SK-N-DZ (cell line): ENCODE results near the gene FEM1B.

ENCODE experiments used
- DNase-seq: peaks from one replicate; pipeline ENCODE4 v3.0.0-alpha.2; 2015; ENCODE audit warnings: low spot score

The FEM1B gene

DNA sequence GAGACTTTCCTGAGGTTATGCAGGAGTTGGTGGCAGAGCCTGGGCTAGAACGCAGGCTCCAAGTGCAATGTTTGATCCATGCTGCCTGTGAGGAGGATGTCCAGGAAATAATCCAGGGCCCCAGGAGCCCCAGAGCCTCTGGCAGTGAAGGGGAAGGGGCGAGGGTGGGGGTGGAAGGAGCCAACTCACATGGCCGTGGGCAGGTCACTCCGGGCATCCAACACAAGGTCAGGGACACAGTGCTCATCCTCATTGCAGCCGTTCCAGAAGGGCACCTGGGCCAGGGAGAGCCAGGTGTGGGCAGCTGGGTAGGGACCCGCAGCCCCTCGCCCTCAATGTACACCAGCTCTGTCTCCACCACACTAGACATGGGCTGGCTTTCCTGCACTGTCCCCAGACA, 43.7 kb downstream of the FEM1B start:
- no peak for DNase-seq

DNA sequence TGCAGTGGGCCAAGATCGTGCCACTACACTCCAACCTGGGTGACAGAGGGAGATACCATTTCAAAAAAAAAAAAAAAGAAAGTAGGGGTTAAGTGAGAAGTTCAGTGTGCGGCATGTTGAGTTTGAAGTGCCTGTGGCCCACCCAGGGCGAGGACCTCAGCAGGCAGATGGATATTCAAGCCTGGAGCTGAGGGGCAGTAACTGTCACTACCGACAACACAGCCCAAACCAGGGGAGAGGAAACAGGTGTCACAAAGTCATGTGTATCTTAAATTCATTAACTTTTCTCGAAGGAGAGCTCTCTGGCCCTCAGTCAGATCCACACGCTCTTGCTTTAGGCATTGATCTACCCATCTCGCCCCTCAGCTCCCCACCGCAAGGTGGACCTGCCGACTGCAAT, 45.3 kb downstream of the FEM1B start:
- DNase-seq, result no peak

GRCh38 chr15:68325726-68326125, 48.2 kb downstream of the FEM1B start:
- no peak for DNase-seq

GRCh38 chr15:68326711-68327354, 49.3 kb downstream of the FEM1B start:
- DNase-seq, result no peak

DNA sequence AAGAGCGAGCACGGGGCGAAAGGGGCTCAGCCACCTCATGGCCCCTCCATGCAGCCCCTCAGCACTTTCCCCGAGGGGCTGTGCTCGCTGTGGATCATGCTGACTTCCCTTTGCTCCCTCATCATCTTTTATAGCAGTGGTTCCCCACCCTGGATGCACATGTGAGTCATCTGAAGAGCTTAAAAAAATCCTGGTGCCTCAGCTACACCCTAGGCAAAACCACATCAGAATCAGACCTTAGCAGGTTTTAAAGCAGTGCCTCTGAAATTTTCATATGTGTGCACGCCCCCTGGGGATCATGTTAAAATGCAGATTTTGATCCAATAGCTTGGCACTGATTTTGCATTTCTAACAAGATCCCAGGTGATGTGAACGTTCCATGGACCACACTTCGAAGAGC, 50.9 kb downstream of the FEM1B start:
- no peak for DNase-seq

GRCh38 chr15:68328964-68329363, 51.4 kb downstream of the FEM1B start:
- DNase-seq, result no peak

DNA sequence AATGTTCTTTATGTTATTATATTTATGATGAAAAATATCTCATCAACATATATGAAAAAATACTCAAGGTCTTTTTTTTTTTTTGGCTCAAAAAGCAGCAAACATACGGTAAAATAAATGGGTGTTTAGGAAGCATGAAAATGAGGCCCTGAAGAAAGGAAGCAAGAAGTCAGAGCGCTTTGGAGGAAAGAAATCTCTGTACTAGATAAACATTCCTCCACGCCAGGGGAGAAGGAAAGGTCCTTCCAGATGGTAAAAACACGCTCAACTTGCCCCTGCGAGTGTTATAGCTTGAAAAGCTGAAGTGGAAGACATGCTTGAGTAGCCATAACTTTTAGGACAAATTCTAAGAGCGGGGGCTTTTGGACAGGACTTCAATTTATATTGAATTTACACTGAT, 52.9 kb downstream of the FEM1B start:
- no peak for DNase-seq

- DNase-seq, result no peak
Observed at GRCh38 chr15:68330901-68331300, 53.4 kb downstream of the FEM1B start.

DNA sequence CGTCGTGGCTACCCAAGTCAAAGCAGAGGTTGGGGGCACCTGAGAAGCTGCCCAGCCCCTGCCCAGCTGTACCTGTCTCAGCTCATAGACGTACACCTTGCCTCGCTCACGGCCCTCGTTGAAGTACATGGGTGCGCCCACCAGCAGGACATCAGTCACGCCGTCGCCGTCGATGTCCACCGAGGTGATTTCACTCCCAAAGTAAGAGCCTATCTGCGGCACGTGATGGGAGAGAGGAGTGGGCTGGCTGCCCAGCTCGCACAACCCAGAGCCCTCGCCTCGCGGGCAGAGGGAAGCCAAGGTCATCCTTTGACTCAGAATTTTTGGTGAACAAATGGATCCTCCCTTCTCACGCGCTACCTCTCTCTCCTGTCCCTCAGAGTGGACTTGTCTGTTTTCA, 54.7 kb downstream of the FEM1B start:
- no peak for DNase-seq

DNA sequence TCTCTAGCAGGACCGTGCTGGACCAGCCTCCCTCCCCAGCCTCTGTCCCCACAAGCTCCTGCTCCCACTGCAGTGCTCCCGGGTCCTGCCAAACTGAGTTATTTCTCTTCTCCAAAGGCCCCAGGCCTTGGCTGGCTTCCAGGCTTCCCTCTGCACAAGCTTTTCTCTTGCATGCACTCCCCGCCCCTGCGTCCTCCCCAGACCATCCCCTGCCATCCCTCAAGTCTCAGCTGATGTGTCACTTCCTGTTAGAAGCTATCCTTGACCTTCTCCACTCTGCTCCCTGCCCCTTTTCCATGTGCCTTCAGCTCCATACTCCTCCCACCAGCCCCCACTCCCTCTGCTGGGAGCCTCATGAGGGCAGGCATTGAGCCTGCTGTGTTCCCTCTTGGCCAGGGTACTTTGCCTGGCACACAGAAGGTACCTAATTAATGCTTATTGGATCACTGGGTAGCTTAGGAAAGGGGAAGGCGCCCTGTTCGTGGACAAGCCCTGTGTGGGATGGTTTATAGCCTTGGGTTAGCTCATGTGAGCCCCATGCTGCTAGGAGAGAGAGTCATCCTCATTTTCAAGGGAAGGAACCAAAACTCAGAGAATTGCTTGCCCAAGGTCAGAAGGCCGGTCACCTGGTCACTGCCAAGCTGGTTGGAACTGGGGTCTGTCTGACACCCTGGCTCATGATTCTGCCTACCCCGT, 56.4 kb downstream of the FEM1B start:
- no peak for DNase-seq

- DNase-seq, result no peak
Observed at GRCh38 chr15:68334661-68335124, 57.1 kb downstream of the FEM1B start.

DNA sequence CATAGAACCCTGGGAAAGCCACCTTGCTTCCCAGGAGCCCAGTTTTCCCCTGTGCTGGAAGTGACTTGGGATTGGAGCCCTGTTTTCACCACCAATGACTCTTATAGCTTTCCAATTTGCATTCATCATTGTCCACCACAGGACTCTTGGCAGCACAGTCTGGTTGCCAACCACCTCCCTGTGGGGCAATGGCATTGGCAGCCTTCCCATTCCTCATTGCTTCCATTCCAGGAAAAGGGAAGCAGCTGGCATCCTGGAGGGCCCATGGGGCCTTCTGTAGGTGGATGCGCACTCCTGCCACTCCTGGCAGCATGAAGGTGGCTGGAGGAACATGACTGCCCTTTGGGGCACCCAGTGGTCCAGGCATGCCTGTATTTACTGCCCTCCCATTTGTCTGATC, 57.7 kb downstream of the FEM1B start:
- no peak for DNase-seq

DNA sequence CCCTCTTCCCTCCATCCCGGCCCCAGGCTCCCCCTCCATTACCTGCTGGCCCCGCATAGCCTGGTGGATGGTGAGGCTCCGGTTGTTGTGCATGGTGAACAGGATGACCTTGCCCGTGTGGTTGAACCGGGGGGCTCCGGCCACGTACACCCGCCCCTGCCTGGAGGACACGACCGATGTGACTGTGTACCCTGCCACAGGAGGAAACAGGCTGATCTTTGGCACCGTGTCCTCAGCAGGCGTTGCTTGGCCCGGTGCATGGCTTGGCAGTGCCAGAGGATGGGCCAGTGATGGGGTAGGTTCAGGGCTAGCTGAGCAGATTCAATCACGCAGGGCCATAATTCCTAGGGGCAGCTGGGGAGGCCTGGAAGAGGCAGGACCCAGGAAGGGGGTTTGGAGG, 58.1 kb downstream of the FEM1B start:
- DNase-seq, result no peak

DNA sequence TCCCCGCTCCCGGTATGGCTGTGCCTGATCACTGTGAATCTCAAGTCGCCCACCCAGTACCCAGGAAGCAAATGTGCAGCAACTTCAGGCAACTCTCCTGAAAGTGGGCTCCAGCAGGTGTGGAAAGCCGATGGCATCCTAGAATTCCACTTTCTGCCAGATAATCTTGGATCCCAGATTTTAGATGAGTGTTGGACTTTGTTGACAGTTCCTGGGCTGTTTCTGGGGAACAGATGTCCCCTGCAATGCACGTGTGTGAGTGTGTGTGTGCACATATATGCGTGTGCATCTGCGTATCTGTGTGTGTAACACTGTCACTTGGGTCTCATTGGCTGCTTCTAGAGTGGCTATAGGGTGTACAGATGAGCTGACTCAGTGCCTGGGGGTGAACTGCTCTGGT, 59.0 kb downstream of the FEM1B start:
- no peak for DNase-seq

DNA sequence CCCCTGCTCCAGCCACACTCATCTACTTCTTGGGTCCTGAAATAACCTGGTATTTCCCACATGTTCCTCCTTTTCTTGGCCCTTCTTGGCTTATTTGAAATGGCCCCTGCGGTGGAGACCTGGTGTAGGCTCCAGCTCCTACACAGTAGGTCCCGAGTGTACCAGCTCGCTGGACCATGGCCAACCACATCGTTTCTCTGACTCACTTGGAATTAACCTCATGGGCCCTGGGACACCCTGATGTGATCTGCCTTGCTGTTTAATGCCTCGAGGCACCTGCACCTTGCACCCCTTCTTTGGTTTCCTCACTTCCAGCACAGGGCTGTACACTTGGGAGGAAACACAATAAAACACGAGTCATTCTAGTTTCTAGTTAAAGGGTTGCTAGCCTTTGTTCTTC, 60.3 kb downstream of the FEM1B start:
- no peak for DNase-seq

DNA sequence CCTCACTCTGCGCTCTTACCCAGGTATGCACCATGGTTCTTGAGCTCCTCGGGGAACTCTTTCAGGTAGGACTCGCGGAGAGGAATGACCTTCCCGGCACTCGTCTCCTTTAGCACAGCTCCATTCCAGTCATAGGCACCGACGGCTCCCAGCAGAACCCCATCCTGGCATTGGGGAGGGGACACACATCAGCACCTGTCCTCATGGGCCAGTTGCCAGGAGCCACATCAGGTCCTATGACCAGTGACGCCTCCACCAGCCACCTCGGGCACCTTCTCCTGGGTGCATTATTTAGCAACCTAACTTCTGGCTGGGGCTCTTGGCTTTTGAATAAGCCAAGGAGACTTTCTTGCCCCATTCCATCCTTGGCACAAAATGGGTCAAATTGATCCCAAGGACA, 61.9 kb downstream of the FEM1B start:
- no peak for DNase-seq

- no peak for DNase-seq
Observed at GRCh38 chr15:68340726-68341671, 63.5 kb downstream of the FEM1B start.

DNA sequence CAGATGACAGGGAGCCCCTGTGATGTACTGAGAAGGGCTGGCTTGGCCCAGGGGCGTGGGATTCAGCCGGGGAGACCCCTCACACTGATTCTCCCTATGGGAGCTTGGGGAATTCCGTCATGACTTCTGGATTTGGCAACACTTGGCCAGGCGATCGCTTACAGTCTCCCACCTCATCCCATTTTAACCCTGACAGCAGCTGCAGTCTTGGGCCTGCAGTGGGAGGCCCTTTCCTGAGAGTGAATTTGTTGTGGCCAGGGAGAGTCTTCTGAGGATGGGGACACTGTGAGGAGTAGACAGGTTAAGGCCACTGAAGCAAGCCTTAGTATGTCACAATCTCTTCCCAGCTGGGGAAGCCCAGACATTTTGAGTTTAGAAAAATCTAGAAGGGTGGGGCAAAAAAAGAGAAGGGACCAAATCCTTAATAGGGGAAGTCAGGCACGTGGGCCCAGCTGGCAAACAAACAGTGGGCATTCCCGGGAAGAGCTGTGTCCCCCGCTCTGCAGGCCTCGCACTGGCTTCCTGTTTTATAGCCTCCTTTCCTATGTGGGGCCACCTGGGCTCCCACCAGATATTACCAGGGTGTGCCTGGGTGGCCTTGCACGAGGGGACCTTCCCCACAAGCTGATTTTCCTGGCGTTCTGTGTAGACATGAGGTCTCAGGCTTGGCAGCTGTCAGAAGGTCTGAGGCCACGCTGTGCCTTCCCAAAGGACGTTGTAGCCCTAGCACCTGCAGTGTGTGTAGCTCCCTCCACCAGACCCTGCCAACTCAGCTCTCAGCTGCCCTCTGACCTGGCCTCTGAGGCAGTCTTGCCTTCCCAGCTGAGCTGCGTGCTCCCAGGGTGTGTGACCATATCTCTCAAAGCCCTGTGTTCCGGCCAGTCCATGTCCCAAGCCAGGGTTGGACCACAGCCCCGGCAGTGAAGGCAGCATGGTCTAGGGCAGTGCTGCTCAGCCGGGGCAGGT, 64.5 kb downstream of the FEM1B start:
- DNase-seq, result no peak

DNA sequence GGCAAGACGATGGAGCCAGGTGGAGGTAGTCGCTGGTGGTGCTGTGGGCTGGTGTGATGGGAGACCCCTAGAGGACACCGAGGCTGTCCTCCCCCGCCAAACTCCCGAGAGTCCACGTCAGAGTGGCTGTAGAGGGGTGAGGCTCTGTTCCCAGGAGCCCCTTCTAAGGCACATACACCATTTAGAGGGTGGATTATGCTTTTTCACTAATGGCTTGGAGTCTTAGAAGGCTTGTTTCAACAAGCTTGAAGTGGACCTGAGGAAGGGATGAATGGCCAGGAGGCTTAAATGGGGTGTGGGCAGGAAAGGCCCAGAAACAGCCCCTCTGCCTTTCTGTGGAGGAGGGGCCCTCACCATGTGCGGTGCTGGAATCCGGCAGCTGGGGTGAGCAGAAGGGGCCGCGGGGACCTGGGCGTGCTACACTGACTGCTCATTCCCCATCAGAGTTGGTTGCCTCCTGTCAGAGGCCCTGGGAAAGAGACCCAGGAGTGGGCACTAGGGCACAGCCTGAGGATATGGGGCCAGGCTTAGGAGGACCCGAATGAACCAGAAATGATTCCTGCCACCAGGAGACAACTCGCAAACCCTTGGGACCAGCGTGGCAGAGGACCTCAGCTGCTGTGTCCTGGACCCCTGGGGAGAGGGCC, 66.2 kb downstream of the FEM1B start:
- no peak for DNase-seq

- no peak for DNase-seq
Observed at GRCh38 chr15:68344600-68344999, 67.1 kb downstream of the FEM1B start.
